Cerebellar cortex (tissue), 1 donor: ENCODE results near the gene MRTFA.
"Not testable (repeated sequence)": the region's sequence is repeated elsewhere in the genome, so short reads cannot be mapped to it uniquely, and the experiment has no call there.

Experiments used
- DNase-seq: peaks from one replicate; pipeline ENCODE4 v3.0.0-alpha.2; 2015; ENCODE audit warnings: low spot score

Gene MRTFA

DNA sequence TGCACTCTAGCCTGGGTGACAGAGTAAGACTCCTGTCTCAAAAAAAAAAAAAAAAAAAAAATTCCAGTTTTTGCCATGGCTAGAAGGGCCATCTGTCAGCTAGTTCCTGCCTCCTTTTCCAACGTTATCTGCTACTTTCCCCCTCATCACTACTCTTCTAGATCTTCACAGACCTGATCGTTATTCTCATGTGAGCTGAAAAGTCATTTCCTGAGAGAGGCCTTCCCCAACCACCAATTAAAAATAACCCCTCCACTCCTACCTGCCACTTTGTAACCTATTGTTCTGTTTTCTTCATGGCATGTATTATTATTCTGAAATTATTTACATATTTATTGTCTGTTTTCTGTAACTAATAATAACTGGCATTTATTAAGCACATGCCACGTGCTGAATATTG lies 241.9 kb downstream of the MRTFA start:
- no peak for DNase-seq

- no peak for DNase-seq
These were observed 243.9 kb downstream of the MRTFA start for GRCh38 chr22:40392618-40393017.

DNA sequence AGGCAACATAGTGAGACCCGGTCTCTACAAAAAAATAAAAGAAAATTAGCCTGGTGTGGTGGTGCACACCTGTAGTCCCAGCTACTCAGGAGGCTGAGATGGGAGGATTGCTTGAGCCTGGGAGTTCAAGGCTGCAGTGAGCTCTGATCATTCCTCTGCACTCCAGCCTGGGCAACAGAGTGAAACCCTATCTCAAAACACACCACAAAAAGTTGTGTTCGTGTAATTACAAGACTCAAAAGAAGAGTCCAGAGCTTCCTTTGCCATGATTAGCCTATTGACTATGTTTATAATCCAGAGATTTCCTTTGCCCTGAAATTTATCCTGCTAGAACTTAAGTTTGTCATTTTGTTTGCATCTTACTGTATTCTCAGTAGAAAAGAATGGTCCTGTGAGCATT lies 245.1 kb downstream of the MRTFA start:
- DNase-seq = no peak

DNA sequence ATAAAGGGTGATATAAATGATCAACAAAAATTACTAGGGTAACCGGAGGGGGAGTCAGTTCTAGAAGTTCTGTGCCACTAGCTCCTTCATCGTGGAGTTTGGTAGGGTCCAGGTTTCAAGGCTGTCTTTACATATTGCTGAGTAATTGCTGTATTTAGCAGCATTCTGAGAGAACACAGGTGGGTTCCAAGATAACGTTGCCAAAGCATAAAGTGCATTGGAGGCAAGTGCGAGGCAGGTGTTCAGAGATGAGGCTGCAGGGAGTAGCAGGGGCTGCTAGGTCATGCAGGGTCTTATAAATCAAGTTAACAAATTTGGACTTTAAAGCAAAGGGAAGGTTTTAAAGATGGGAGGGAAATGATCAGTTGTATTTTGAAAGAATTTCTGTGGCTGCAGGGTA lies 248.3 kb downstream of the MRTFA start:
- DNase-seq = no peak

GRCh38 chr22:40387746-40388145 lies 248.8 kb downstream of the MRTFA start:
- no peak for DNase-seq

GRCh38 chr22:40385036-40385782 lies 251.3 kb downstream of the MRTFA start:
- no peak for DNase-seq

- no peak for DNase-seq
These were observed 252.6 kb downstream of the MRTFA start for GRCh38 chr22:40383905-40384304.

GRCh38 chr22:40381461-40381860 lies 255.1 kb downstream of the MRTFA start:
- DNase-seq = no peak

DNA sequence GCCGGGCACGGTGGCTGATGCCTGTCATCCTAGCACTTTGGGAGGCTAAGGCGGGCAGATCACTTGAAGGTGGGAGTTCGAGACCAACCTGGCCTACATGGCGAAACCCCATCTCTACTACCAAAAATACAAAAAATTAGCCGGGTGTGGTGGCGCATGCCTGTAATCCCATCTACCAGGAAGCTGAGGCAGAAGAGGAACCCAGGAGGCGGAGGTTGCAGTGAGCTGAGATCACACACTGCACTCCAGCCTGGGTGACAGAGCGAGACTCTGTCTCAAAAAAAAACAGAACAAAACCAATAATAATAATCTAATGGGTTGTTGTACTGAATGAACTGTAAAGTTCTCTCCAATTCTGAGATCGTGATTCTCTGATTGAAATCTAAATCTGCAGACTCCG lies 258.1 kb downstream of the MRTFA start:
- not testable (repeated sequence) for DNase-seq

DNA sequence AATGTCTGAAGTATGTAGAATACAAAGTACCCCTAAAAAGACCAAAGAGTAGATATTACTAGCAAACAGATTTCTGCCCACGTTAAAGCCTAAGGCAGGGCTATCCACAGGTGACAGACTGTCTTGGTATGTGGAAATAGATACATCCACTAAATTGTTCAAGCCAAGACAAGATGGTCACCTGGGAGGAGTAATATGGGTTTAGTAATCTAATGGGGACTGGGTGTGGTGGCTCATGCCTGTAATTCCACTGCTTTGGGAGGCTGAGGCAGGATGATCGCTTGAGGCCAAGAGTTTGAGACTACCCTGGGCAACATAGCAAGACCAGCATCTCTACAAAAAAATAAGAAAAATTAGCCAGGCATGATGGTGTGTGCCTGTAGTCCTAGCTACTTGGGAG lies 258.6 kb downstream of the MRTFA start:
- DNase-seq = no peak

GRCh38 chr22:40376149-40376548 lies 260.4 kb downstream of the MRTFA start:
- no peak for DNase-seq

- no peak for DNase-seq
These were observed 262.0 kb downstream of the MRTFA start for GRCh38 chr22:40374567-40374966.

DNA sequence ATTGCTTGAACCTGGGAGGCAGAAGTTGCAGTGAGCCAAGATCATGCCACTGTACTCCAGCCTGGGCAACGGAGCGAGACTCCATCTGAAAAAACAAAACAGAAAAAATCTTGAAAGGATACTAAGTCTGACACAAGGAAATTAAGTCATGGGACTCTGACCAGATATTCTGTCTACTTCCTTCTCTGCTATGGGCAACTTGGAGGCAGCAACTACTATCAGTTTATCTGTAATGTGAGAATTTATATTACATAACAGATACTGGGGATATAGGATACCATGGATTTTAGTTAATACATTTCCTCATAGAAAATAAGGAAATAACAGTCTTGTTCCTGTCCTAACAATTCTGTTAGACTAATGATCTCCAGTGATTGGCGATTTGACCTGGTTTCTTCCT lies 267.7 kb downstream of the MRTFA start:
- no peak for DNase-seq

DNA sequence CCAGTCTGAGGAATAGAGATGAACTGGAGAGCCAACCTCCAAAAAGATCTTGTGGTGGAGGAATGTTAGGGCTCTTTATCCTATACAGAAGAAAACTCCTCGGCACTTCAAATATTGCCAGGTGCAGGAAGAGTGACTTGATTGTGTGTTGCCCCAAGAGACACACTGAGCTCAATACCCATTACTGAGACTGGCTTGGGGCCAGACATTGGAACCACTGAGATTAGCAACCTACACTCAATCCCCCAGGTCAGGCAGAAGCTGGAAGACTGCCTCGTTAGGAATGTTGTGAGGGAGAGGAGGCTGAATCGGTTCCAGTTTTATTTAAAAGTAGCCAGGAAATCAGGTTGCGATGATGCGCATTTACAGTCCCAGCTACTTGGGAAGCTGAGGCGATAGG lies 268.5 kb downstream of the MRTFA start:
- no peak for DNase-seq

DNA sequence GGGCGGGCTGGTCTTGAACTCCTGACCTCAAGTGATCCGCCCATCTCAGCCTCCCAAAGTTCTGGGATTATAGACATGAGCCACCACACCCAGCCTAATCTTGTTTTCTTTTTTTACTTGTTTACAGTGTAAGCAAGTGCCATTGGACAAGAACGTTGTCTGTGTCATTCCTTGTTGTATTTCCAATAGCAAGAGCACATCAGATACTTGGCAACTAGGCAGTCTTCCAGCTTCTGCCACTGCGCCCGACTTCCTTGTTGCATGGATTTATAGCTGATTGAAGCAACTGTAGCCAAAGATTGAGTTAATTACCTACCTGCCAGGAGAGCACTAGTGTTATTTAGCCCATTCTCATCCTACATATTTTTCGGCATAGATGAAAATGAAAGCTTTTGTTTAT lies 269.2 kb downstream of the MRTFA start:
- DNase-seq = no peak

- no peak for DNase-seq
These were observed 270.5 kb downstream of the MRTFA start for GRCh38 chr22:40366068-40366467.

- no peak for DNase-seq
These were observed 272.1 kb downstream of the MRTFA start for GRCh38 chr22:40364431-40364830.

DNA sequence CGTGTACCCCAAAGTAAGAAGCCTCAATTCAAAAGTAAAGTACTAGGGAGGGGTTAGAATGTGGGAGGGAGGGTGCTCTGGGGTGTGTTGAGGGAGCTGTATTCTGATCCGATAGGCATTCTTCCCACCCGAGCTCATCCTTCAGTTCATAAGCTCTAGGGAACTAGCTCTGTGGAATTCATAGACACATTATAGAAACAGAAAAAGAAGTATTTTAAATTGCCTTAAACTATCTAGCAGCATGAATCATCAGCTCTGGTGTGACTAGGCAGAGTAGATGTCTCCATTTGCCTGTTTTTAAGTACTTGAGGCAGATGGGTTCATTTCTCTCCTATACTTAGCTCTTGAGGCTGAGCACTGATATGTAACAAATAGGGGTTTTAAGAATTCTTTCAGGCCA lies 273.5 kb downstream of the MRTFA start:
- DNase-seq = no peak

DNA sequence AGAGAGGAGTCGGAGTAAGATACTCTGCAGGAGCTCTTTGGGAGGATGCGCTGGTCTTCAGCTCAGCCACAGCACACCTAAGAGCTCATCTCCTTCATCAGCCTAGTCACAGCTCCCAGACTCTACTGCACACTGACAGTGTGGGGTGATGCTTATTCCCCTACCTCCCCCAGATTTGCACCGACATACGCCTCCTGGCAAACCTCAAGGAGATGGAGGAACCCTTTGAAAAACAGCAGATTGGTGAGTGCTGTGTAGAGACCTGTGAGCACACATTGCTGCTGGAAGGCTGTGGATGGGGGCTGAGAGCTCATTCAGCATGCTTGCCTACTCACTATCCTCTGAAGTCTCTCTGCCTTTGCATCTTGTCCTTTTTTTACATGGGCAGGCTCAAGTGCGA lies 275.4 kb downstream of the MRTFA start:
- DNase-seq = no peak
